HG03159 (cell line): ENCODE measurements around the gene CERT1.
A peak's percentile ranks its signal among the peaks of the same experiment; 100 is the strongest.
"Not testable (repeated sequence)": the region's sequence is repeated elsewhere in the genome, so short reads cannot be mapped to it uniquely, and the experiment has no call there.

Source experiments
- ATAC-seq: cut with Tn5 transposase; IDR thresholded peaks from one replicate; pipeline ENCODE4 v1.9.1; 2021; ENCODE audit warnings: mild to moderate bottlenecking, moderate library complexity; ENCODE audit not compliant: unreplicated experiment

The CERT1 gene

DNA sequence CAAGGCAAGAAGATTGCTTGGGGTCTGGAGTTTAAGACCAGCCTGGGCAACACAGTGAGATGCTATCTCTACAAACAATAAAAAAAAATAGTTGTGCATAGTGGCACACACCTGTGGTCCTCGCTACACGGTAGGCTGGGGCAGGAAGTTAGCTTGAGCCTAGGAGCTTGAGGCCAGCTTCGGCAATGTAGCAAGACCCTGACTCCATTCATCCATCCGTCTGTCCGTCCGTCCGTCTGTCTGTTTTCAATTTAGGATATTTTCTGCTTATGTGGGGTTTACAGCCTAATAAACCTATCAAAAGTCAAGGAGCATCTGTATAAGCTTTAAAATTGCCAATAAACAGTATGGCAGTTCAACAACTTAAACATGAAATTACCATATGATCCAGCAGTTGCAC is 154.7 kb downstream of the CERT1 start:
- ATAC-seq: no peak

GRCh38 chr5:75355236-75355635 is 156.2 kb downstream of the CERT1 start:
- ATAC-seq: no peak

GRCh38 chr5:75351139-75351926 is 160.1 kb downstream of the CERT1 start:
- no peak for ATAC-seq

GRCh38 chr5:75349663-75350062 is 161.8 kb downstream of the CERT1 start:
- ATAC-seq: no peak

- no peak for ATAC-seq
Observed at GRCh38 chr5:75348241-75348640, 163.2 kb downstream of the CERT1 start.

DNA sequence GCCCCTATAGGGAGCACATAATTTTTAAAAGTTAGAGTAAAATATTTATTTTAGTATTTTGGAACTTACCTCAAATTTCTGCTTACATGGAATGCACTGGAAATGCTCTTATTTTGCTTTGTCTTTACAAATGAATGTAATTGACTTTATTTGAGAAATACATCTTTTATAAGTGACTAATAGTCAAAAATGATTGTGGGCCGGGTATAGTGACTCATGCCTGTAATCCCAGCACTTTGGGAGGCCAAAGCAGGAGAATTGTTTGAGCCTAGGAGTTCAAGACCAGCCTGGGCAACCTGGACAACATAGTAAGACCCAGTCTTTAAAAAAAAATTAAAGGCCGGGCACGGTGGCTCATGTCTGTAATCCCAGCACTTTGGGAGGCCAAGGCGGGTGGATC is 168.6 kb downstream of the CERT1 start:
- ATAC-seq: no peak

- ATAC-seq: no peak
Observed at GRCh38 chr5:75341934-75342333, 169.5 kb downstream of the CERT1 start.

GRCh38 chr5:75340714-75341478 is 170.5 kb downstream of the CERT1 start:
- no peak for ATAC-seq

DNA sequence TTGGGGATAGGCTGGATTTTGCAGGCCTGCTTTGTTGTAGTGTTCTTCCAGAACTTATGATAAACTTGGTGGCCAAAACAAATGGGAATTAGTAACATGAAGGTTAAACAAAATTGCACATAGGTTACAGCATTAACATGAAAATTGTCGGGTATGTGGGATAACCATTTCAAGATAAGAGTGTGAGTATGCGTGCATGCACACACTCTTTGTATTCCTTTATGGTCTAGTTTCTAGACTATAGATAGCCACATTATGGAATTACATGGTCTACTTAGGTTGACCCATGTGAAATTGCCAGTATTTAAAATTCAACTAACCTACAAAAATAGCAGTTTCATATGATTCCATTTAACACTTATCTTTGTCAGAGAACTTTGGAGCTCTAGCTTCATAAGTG is 173.0 kb downstream of the CERT1 start:
- no peak for ATAC-seq

GRCh38 chr5:75337366-75338021 is 173.9 kb downstream of the CERT1 start:
- peak; percentile 2 for ATAC-seq

DNA sequence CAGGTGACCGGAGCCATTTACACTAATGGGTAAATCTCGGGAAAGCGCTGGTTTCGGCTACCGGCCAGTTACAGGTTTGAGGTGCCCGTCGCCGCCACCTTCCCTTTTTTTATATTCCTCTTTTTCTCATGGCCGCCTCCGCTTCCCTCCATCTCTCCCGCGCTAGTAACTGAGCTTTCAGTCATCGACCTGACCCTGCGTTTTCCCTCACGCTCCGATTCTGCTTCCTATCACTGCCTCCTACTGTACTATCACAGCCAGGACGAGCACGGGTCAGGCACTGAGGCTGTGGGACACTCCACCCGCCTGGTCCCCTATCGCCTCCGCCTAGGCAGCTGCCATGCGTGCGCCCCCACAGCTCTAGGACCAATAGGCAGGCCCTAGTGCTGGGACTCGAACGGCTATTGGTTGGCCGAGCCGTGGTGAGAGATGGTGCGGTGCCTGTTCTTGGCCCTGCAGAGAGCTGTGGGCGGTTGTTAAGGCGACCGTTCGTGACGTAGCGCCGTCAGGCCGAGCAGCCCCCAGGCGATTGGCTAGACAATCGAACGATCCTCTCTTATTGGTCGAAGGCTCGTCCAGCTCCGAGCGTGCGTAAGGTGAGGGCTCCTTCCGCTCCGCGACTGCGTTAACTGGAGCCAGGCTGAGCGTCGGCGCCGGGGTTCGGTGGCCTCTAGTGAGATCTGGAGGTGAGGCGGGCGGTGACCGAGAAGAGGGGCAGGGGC is 174.7 kb downstream of the CERT1 start, which contains the start of gene HMGCR:
HMGCR (plus strand) TSS at position 606 of the 722 bp plus-strand sequence. CDS start 5,386 bp downstream, outside the sequence.
- ATAC-seq: peak; percentile 98

DNA sequence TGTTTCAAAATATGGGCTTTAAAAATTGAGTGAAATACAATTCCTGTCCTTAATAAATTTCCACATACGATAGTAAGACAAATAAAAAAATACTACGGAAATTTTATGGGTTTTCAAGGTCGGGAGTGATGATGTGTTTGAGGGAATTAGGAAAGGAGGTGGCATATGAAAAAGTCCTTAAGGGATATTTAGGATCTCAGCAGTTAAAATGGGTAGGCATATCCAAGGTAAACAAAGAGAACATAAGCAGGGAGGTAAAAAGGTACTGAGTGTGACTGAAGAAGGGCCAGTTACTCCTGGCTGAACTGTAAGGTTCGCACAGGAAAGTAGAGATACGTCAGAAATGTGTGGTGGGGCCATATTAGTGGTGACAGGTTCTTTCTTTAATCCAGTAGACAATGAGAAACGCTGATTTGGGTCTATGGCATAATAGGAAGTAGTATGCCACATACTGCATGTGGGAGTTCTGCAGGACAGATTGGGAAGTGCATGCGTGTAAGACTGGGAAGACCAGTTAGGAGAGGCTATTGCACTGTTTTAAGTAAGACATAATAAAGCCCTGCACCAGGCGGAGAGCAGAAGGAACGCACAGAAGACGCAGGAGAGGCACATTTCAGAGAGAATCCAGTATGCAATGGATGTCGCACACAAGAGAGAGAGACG is 175.3 kb downstream of the CERT1 start:
- ATAC-seq: no peak

- ATAC-seq: no peak
Observed at GRCh38 chr5:75335486-75335885, 175.9 kb downstream of the CERT1 start.

GRCh38 chr5:75334413-75334812 is 177.0 kb downstream of the CERT1 start:
- not testable (repeated sequence) for ATAC-seq

DNA sequence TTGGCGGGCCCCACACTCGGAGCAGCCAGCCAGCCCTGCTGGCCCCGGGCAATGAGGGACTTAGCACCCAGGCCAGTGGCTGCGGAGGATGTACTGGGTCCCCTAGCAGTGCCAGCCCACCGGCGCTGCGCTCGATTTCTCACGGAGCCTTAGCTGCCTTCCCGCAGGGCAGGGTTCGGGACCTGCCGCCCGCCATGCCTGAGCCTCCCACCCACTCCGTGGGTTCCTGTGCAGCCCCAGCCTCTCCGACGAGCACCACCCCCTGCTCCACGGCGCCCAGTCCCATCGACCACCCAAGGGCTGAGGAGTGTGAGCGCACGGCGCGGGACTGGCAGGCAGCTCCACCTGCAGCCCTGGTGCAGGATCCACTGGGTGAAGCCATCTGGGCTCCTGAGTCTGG is 177.7 kb downstream of the CERT1 start:
- not testable (repeated sequence) for ATAC-seq

- no peak for ATAC-seq
Observed at GRCh38 chr5:75331095-75332090, 180.0 kb downstream of the CERT1 start.

GRCh38 chr5:75330404-75330803 is 181.0 kb downstream of the CERT1 start:
- no peak for ATAC-seq
